DMS 273 (cell line): ENCODE results near the gene FLT1.

Source experiments
- DNase-seq: peaks from one replicate; lab custom pipeline; 2025; ENCODE audit not compliant: unreplicated experiment; lab: John Stamatoyannopoulos, UW

Gene FLT1

GRCh38 chr13:28494778-28495537 is at the start of gene FLT1:
Gene FLT1 (minus strand): TSS chr13:28495128. CDS start chr13:28494843, 285 bp downstream.
- DNase-seq: peak; percentile 59

DNA sequence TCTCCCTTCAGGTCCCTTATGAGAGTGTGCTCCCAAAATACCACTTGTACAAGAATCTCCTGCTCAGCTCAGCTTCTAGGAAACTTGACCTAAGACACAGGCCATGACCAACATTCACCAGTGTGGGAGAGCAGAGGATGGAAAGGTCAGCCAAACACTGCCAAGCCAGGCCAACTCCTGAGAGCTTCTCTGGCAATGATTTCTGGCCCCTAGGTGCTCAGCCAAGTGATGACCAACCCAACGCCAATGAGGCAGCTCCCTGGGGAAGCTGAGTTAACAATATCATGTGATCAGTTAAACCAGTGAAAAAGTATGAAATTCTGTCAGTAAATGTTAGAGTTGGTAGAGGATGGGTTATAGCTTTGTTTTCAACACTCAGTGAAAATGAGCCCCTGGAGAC is 49.1 kb upstream of the FLT1 start:
- DNase-seq: no peak

DNA sequence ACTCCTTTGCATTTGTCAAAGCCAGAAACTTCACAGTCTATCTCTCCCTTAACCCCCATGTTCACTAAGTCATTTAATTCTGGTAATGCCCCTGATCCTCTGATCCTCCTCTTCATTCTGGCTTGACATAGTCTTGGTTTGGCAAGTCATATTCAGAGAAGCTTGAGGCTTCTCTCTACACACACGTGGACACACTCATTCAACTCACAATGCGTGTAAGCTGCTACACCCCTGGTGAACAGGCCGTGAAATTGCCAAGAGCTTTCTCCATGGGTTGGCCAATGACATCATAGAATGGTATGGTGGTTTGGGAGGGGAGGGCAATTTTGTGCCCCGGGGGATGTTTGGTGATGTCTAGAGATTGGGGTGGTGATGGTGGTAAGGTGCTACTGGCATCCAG is 47.9 kb upstream of the FLT1 start:
- no peak for DNase-seq

- no peak for DNase-seq
Observed at GRCh38 chr13:28541966-28542365, 47.0 kb upstream of the FLT1 start.

DNA sequence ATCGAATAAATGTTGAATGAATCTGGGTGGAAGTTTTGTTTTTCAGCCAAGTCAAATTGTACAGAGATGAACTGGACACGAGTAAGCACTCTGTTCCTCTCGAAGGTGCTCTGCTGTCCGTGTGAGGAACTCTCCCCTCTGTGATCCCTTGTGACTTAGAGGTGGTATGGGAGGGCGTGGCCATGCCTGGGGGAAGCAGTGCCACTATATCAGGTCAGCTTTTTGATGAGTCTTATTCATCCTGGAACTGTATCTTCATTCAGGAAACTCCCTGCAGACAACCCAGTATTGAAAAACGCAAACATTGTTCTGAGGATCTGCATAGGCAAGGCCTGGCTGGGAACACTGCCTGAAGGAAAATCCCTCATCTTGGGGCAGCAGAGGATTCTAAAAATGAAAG is 45.7 kb upstream of the FLT1 start:
- DNase-seq: no peak

- DNase-seq: no peak
Observed at GRCh38 chr13:28539625-28540286, 44.8 kb upstream of the FLT1 start.

- DNase-seq: no peak
Observed at GRCh38 chr13:28538932-28539331, 44.0 kb upstream of the FLT1 start.

DNA sequence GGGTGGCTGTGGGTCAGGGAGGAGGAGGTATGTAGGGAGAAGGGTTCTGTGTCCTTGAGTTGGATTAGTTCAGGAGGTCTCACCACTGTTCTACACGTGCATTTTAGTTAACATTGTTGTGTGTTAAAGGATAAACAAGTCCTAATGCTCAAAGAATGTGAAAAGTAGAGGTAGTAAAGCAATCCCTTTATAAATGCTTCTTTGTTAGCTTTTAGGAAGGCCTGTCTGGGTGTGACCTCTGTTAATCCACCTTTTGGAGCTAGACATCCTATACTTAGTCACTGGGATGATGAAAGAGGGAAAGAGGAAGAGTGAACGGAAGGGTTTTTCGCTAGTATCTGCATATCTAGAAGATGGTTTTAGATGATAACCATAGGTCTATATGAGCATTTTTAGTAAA is 42.2 kb upstream of the FLT1 start:
- no peak for DNase-seq

GRCh38 chr13:28536371-28536770 is 41.4 kb upstream of the FLT1 start:
- DNase-seq: no peak

GRCh38 chr13:28535734-28536133 is 40.8 kb upstream of the FLT1 start:
- no peak for DNase-seq

- no peak for DNase-seq
Observed at GRCh38 chr13:28534801-28535200, 39.9 kb upstream of the FLT1 start.

DNA sequence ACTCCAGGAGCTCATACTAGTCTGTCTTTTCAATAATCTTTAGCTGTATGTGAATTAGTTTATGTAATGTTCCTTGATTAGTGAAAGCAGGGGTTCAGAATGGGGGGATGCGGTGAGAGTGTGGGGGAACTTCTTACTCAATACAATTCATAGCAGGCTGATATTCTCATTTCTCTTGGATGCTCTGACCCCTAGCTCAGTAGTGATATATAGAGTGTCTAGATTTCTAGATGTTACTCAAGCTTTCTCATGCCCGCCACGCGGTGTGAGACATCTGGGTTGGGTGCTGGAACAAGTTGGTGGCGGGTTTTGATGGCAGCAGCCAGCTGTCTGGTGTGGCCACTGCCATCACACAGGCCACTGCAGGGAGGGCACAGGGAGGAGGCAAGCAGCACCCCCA is 39.3 kb upstream of the FLT1 start:
- DNase-seq: no peak

DNA sequence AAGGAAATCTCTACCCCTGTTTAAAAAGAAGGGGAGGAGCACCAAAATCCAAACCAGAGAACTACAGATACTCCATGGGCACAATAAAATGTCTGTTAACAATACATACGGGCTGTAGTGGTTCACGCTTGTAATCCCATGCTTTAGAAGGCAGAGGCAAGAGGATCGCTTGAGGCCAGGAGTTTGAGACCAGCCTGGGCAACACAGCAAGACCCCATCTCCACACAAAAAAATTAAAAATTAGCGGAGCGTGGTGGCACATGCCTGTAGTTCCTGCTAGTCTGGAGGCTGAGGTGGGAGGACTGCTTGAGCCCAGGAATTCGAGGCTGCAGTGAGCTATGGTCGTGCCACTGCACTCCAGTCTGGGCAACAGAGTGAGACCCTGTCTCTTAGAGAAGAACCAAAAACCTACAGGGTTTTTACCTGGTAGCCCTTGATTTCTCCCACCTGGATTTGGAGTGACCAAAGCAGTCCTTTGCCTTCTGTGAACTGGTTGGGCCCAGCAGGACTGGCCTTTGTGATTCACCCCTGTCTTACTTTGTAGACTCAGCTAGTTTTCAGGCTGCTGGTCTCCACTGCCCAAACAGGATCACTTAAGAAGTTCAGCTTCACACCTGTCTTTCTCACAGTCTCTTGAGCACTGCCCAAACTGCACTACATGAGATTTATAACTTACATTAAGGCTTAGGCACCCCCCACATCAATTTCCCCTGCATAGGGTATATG is 38.7 kb upstream of the FLT1 start:
- peak; percentile 3 for DNase-seq

- DNase-seq: peak; percentile 40
Observed at GRCh38 chr13:28533125-28533436, 38.2 kb upstream of the FLT1 start.

GRCh38 chr13:28532388-28533124 is 37.6 kb upstream of the FLT1 start:
- DNase-seq: peak; percentile 46

DNA sequence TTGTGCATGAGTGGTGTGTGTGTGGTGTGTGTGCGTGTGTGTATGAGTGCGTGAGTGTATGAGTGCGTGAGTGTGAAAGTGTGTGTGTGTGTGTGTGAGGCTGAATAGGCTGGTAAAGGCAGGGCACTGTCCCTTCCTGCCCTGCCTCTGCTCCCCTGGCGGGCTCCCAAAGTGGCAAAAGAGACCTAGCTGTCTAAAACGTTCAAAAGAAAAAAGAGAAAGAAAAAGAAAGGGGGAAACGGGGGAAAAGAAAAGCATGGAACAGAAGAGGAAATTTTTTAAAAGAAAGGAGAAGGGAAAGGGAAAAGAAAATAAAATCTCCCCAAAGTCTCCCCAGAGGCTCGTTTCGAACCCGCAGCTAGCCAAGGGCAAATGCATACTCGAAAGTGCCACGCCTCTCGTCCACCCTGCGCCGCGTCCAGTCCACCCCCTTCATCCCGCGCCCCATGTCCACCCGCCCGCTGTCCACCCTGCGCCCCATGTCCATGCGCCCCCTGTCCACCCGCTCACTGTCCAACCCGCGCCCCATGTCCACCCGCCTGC is 37.0 kb upstream of the FLT1 start:
- peak; percentile 23 for DNase-seq

DNA sequence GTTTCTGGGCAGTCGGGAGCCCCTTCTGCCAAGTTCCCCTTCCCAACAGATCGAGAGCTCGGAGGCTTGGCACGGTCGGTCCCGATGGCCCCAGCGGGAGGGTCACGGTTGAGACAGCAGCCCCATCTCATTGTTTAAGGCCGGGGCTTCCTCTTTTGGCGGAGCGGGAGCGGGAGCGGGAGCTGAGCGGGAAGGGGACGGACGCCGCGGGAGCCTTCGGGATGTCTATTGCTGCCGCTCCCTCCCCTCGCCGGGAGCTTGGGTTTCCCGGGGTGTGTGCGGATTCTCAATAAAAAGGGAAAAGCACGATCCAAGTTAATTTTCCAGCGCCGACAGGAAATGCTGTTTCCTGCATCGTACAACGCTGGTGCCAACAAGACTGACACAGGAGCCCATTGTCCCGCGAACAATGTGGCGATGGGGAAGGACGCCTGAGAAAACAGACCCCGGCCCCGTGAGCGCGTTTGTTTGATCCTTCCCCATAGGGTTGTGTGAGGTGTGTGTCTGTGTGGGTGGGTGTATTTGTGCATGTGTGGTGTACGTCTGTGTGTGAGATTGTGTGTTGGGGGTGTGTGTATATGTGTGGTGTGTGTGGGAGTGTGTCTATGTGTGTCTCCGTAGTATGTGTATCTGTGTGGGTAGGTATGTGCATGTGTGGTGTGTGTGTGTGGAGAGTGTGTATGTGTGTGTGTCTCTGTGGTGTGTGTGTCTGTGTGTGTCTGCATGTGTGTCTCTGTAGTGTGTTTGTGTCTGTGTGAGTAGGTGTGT is 36.3 kb upstream of the FLT1 start:
- peak; percentile 59 for DNase-seq

- peak; percentile 55 for DNase-seq
Observed at GRCh38 chr13:28530729-28531076, 35.8 kb upstream of the FLT1 start.

DNA sequence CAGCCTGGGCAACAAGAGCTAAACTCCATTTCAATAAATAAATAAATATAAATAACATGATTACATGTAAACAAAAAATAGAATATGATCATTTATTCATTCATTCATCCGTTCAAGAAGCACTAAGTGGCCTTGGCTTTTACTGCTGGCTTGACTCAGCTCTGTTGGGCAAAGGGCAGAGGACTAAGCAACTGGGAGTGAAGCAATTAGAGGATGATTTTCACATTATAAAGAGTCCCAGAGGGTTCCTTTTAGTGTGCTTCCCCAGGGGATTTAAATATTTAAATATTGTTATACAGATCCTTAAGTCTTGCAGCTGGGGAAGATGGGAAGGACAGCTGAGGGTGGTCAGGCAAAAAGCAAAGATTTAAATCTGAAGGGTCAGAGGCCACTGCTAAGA is 34.9 kb upstream of the FLT1 start:
- DNase-seq: no peak

DNA sequence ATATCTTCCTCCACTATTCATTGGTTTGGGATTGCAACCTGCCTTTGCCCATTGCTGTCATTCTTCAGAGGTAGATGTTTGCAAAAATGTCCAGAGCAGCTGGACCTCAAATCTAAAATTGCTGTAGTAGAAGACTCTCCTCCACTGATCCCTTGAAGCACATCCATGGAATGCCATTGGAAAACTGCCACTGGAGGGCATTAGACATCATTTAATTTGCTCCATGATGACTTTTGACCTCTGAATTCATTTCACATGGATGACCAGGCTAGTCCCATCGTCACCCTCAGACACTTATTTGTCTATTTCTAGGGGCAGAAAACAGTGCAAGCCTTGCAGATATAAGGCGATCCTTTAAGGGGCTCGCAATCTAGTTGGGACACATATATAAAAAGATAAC is 33.9 kb upstream of the FLT1 start:
- DNase-seq: peak; percentile 12

DNA sequence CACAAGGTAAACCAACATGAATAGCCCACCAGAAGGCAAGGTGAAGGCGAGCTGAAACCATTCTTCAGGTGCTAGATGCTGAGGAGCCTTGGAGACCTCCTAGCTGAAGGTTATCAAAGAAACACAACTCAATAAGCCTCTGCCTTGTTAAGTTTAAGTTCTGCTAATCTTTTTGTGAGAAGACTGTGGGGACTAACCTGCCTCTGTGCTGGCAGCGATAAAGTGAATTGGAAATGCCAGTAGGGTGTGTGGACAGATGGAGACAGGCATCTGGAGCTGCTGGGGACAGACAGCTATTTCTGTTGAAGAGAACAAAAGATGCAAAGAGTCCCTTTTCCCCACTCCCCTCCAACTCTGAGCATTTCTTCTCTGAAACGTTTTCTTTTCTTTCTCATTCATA is 33.5 kb upstream of the FLT1 start:
- DNase-seq: peak; percentile 26
